NCI-H460 (cell line): ENCODE data around the gene TGFBR2. TPM values are rescaled to one million over a fixed set of nuclear protein-coding genes. Genes with fewer than 3 reads are reported as not detected.

Source experiments
- DNase-seq: peaks from one replicate; pipeline ENCODE4 v3.0.0-alpha.2; 2016; ENCODE audit warnings: low read depth; ENCODE audit errors: extremely low read depth
- total RNA-seq: library from RNA; depleted of rRNA; stranded (reverse); fragments of >200 nt; shearing (Covaris generic); gene quantifications from 2 replicates; pipeline ENCODE4 v1.2.3, GENCODE V29; 2014

Gene TGFBR2
- total RNA-seq, 1 experiment from 2014 or later: 7.2 TPM

DNA sequence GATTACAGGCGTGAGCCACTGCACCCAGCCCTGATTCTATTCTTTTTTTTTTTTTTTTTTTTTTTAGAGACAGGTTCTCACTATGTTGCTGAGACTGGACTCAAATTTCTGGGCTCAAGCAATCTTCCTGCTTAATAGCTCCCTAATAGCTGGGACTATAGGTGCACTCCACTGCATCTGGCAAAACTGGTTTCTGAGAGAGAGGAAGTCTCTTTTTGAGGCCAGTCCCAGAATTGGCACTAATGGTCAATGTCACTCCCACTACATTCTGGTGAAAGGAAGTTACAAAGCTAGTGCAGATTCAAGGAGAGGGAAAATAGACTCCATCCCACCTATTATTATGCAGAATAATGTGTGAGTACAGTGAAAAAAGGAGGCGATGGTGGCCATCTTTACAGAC, 5.8 kb upstream of the TGFBR2 start:
- DNase-seq: no peak

DNA sequence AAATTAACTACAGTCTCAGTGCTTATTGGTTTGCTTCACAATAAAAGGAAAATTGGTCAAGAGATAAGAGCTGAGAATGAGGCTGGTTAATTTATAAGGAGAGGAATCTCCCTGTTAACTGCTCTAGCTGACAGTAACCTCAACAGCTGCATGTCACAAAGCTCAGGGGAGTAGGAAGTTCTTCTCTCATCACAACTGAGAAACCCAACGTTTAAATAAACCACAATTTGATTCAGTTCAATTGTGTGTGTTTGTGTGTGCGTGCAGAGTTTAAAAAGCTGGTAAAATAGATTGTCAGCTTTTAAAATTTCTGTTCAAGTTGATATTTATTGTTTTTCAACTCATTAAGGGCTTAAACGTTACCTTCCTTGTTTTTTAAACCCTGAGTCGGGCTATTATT, 3.5 kb upstream of the TGFBR2 start:
- DNase-seq: no peak

DNA sequence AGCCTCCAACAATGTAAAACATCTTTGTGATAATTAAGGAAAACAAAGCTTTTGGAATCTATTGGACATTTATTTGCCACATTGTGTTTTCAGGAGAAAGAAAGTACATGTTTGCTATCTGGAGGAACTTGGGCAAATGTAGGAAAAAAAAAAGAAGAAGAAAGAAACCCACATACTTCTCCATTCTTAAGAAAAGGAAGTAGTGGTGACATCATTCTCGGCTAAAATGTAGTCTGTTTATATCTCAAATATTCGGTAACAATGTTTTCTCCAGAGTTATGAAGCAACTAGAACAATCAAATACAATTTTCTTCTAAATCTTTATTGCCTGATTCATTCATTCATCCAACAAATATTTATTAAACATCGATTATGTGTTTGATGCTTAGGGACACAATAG, 2.3 kb upstream of the TGFBR2 start:
- DNase-seq: no peak

DNA sequence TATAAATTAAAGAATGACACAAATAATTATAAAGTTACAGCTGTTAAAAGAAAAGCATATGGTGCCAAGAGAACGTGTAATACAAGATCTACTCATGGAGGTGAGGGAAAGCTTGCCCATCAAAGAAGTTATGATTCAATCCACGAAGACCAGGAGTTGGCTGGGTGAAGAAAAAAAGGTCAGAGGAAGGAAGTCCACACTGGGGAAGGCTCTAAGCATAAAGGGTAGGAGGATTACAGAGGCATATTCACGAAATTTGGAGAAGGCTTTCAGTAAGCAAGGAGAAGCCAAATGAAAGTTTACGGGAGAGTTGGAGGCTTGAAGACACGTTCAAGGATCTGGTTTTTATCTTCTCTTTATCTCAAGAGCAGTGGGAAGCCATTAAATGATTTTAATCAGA, 1.8 kb upstream of the TGFBR2 start:
- DNase-seq: no peak

DNA sequence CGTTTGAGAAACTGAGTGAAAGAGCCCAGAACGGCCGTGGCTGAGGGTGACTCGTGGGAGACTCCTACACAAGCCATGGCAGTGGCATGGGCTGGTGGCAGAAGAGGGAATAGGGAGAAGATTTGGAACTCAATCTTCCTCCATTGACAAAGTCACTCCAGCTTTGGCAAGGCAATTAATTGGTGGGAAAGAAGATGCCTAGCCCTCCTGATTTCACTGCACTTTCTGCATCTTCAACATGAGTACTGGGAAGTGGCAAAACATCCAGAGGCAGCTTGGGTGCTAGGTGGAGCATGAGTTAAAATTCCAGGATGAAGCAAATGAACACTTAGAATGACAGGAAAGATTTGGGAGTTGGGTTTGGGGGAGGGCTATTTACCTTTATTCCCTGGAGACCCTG, 1.4 kb upstream of the TGFBR2 start:
- DNase-seq: no peak

DNA sequence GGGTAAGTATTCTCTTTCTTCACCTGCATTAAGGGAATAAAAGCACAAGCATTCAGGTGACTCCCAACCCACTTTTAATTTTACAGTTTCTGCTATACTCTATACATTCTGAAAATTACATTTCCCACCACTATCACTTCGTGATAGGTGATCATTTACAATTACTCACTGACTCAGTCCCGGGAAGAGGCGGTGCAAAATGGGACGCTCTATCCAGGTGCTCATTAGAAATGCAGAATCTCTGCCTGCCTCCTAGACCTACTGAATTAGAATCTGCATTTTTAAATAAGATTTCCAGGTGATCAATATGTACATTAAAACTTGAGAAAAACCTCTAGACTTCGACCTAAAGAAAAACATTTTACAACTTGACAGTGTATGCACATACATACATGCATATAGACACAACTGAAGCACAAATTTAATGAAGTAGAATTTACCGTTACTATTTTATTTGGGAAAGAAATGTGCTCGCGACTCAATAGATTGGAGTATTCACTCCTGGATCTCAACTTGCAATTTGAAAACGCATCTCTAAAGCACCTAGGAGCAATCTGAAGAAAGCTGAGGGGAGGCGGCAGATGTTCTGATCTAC, 598 bp upstream of the TGFBR2 start:
- DNase-seq: no peak

DNA sequence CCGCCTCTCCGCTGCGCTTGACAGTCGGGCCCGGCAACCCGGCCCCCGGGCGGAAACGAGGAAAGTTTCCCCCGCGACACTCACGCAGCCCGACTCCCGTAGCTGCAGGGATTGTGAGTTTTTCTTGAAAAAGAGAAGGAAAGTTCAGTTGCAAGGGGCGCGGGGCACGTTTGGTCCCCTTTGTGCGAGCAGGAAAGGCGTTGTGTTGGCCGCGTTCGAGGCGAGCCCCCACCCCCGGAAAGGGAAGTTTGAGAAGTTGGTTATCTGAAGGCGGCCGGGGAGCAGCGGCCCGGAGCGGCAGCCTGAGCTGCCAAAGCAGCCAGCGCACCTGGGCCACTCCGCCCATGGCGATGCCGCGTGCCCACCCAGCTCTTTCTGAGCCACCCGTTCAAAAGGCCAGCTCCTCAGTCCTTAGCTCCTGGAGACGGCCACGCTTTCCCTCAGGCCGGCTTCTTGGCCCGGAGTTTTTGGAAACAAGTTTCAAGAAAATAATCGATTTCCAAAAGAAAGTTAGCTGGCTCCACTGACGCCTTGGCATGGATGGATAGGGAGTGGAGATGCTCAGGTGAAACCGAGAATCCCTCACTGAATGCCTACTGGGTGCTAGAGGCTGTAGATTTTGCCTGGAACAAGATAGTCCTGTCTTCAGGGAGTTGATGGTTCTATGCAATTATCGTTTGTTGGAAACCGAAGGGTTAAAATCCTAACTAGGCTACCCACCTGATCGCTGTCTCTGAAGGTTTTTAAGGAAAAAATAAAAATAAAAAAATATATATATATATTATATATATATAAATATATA, 832 bp downstream of the TGFBR2 start:
- DNase-seq: no peak

DNA sequence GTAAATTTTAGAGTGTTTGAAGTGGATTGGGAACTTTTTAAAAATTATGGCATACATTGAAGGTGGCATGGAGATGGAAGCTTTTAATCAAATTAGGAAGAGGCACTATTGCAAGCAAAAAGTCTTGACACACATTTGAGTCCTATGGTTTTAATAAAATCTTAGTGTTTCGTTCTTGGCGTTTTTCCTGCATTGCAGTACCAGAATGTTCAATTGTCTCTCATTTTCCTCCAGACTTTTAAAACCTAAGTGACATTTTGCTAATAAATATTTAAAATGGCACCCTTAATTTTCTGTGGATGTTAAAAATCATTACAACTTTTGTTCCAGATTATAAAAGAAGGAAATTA, 2.2 kb downstream of the TGFBR2 start:
- no peak for DNase-seq

DNA sequence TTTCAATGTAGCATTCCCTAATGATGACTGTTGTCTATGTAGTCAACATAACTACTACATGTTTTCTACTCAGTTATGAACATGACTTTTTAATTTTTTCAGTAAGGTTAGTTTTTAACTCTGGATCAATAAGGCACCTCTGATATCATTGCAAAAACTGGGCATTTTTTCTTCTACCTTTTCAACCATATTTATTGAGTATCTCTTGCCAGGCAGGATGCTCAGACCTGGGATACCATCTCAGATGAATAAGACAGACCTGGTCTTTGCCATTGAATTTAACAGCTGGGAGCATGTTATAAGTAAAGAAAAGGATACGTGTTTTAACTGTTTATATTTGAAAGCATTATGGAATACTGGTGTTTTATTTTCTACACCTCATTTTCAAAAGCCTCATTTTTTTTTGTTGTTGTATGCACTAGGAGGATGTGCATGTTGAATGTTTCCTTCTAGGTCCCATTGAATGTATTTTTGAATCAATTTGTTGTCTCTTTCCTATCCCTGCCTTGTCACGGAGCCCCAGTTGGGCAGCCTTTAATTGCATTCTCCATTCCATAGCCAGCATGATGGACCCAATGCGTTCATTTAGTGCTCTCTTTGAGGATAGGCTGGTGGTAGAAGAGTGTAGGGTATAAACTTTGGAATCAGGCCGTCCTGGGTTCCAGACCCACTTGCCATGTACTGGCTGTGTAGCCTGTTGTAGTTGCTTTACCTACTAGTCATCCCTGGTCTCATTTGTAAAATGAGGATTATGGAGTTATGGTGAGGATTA, 3.7 kb downstream of the TGFBR2 start:
- DNase-seq: no peak

DNA sequence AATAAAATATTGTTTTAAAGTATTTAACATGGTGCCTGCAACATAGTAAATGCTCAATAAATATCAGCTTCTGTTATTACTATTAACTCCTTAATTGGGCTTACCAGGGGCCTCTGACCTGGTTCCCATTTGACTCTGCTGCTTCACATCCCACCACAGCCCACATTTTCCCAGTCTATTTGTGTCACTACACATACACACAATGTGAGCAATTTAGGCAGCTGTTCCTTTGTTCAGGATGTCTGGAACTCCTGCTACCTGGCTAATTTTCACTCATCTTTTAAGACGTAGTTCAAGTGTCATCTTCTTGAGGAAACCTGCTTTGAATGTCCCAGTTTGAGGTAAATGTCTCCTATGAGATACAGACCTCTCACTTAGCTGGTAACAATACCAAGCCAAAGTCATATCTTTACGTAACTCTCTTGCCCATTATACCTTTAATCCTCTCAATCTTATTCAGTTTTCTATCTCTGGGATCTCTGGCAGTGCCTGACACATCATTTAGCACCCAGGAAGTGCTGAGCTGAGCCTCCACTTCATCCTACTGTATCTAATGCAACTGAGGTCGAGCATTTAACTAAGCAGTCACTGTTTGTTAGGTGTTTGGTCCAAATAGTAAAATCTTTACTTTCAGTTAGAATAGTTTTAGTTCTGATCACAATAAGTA, 4.4 kb downstream of the TGFBR2 start:
- no peak for DNase-seq

DNA sequence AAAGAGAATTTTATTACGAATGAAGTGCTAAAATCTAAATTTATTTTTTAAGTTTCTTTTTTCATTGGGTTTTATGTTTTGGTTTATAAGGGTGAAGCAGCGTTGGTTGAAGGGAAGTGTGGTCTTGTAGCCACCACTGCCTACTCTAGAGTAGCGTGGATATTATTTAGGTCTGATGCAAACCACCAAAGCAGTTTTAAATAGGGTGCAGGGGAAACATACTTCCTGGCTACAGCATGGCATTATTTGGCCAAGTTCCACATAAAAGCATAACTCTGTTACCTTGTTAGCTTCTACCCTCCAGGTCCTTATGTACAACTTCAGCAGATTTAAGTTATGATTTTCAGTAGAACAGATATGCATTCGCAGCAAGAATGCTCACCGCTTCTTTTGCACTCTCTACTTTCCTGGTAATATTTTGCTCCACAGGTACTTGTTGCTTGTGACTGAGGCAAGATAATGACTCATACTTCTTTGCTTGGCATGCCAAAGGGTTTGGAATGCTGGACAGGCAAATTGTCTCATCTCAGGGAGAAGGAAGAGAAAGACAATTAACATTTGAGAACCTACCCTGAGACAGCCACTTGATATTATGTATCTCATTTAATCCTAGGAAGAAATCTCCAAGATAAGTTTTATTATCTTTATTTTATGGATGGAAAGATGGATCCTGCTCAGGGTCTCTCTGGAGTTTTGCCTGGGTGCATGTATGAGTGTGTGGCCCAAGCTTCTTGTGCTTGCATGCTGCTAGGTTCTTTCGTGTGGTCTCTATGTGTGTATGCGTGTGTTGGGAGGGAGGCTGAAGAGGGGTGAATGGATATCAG, 5.4 kb downstream of the TGFBR2 start:
- no peak for DNase-seq

DNA sequence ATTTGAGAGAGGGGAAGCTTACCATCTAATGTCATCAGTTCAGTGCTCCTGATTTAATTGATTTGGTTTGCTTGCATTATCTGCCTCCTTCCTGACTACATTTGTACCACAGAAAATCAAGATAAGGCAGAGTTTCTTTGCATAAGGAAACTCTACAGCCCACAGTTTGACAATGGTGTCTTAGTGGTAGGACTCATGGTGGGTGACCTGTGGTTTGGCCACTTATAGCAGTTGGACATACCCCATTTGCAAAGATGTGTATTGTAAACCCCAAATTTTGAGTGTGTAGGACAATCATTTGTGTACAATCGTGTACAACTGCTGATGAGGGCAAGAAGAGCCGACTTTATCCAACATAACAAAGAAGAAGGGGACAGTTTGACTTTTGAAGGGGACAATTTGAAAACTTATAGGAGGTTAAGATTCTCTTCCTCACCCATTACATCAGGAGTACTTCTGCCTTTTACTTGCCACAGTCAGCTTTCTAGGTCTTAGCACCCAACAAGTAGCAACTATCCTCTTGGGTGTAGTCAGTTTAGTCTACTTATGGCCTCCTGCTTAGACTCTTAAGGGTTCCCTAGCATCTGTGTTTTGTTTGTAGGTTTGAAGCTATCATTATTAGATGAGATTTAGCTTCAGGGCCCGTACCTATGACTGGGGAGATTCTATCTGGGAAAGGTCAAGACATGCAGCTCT, 6.2 kb downstream of the TGFBR2 start:
- DNase-seq: no peak

DNA sequence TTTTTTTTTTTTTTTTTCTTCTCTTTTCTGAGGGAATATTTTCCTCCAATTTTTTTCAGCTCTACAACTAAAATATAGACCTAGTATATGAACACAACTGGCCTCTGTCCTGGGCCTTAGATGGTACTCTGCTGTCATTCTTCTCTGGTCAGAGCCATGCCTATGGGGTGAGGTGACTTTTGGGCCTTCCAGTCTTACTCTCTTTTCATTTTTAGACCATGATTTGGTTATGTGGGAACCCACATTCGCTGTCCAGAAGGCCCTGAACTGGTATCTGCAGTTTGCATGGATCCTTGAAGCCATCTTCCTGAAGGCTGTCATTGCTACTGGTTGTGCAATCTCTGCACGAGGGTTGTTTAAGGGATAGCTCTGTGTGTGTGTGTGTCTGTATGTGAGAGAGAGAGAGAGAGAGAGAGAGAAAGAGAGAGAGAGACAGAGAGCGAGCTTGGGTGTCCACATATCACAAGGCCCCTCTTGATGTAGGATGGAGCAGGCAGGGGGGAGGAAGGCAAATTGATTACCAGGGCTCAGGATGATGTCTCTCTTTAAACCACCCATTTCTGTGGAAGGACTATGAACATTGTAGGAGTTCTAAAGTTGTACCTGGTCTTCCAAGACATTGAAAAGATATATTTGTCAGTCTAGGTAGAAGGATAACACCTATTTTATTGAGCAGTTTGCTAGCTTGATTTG, 6.9 kb downstream of the TGFBR2 start:
- no peak for DNase-seq

DNA sequence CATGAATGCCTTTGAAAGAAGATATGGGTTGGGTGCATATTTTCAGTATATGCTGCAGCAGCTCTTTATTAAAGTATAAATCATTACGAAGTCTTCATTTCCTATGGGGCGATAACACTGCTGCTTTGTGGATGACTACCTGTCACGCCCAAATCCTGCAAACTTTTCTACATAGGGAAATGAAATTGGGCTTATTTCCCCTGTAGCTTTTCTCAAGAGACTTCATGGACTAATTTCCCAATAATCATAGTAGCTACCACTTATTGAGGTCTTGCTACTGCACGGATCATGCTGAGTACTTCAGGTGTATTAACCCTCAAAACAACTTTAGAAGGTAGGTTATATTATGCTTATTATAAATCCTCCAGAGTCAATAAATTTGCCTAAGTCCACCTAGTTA, 8.0 kb downstream of the TGFBR2 start:
- DNase-seq: no peak

DNA sequence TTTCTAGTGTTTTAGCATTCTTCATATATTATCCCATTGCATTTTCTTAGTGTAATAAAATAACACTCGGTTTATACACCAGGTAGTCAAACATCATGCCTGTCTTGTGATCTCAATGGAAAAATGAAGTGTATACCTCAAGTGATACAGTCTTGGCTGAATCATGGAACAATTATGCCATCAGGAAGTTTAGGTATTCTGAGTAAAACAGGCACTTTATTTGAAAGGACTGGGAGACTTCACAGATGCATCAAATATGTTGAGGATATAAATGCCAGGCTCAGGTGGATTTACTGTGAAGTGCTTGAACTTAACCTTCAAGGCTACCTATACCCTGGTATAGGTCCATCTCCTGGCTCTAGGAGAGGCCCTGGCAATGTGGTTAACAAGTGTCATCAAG, 8.5 kb downstream of the TGFBR2 start:
- no peak for DNase-seq

DNA sequence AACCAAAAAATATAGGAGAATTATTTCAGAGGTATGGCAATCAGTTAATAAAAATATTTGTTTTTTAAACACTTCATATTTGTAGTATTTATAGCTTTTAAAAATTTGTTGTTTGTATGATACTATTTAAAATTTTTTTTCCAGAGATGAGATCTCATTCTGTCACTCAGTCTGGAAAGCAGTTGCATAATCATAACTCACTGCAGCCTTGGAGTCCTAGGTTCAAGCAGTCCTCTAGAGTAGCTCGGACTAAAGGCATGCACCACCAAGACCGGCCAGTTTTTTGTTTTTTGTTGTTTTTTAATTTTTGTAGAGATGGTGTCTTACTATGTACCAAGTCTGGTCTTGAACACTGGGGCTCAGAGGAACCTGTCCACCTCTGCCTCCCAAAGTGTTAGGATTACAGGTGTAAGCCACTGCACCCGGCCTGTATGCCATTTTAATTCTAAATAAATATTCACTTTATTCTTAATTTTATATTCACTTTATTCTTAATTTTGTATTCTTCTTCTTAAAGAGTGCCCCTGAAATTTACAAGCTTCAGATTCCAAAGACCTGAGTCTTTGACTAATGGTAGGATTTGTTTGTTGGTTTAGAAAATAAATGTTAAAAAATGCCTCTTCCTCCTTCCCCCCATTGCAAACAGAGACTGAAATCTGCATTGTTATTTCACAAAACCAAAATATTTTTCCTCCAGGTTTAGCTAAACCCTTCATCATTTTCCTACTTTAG, 9.4 kb downstream of the TGFBR2 start:
- DNase-seq: no peak

DNA sequence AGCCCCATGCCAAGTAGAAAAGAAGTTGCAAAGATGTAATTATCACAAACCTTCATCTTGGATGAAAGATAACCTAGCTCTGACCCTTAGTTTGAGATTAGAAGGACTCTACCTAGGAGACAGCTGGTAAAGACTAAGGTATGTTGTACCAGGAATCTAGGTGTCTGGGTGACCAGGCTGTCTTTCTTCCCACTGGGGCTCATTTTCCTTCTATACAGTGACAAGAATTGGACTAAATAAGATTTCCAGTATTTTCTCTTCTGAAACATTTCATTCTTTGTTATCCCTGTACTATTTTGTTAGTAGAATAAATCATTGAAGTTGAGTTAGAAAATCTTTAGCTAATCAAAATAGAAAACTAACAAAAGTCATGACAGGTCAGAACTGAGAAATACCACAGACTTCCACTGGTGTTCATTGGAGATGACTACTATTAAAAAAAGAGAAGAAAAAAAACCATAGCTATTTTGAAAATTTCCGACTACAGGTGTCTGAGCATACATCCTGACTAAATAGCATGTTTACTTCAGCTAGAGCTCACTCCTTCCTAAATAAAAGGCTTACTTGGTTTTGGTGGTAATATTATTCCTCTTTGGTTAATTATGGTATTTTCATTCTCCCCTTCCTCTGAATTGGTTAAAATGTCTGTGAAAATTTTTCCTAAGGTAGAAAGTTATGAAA, 10.1 kb downstream of the TGFBR2 start:
- DNase-seq: no peak

DNA sequence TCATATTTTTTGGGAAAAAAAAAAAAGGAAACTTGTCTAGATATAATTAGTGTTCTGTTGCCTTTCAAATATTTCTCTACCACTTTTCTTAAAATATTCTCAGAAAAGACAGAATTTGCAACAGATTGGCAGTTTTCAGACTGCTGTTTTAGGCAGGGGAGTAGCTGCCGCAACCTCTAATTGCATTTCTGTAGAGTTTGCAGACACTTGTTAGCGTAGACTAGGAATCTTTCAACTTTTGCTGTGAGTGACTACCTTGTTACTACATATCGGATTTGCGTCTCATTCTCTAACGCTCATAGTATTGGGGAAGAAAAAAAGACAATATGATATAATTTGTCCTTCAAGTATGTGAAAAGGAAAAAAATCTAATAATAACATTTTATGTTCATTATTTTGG, 10.7 kb downstream of the TGFBR2 start:
- no peak for DNase-seq
